A673 (cell line): ENCODE measurements around the gene ATG7. TPM values are rescaled to one million over a fixed set of nuclear protein-coding genes. Genes with fewer than 3 reads are reported as not detected.
A peak's percentile ranks its signal among the peaks of the same experiment; 100 is the strongest.

Experiments
- BruUV-seq: library from RNA; stranded (reverse); fragments of 400-500 nt; replicated peaks from 2 replicates; lab custom pipeline; 2021; lab: Mats Ljungman, UMichigan
- CTCF ChIA-PET: fragments of 300-600 bp; sonication (Branson Sonifier 250); formaldehyde crosslinking; loops from one replicate; lab custom pipeline; 2022; ENCODE audit warnings: antibody characterized with exemption; lab: Charles Lee
- POLR2A ChIA-PET: fragments of 300-600 bp; sonication (Branson Sonifier 250); formaldehyde crosslinking; loops from one replicate; lab custom pipeline; 2022; ENCODE audit warnings: antibody characterized with exemption; ENCODE audit not compliant: low non-redundant PET; lab: Charles Lee
- DNase-seq: peaks from one replicate; pipeline ENCODE4 v3.0.0-alpha.2; 2015; ENCODE audit warnings: low spot score
- H3K27ac ChIP-seq: fragments of 200-600 bp; sonication (generic); 2 replicates; pipeline ENCODE4 v1.5.1; 2016; ENCODE audit warnings: mixed run types, low read depth, mild to moderate bottlenecking, mixed read lengths, antibody characterized with exemption, low read length; ENCODE audit not compliant: poor library complexity, severe bottlenecking
- H3K27me3 ChIP-seq: fragments of 200-600 bp; sonication (generic); replicated peaks from 2 replicates; pipeline ENCODE4 v1.6.1; 2017; ENCODE audit warnings: mixed run types, low read depth, mild to moderate bottlenecking, mixed read lengths, antibody characterized with exemption, low read length; ENCODE audit not compliant: insufficient read depth, poor library complexity
- H3K36me3 ChIP-seq: fragments of 200-600 bp; sonication (generic); 2 replicates; pipeline ENCODE4 v1.6.1; 2016; ENCODE audit warnings: mixed run types, mild to moderate bottlenecking, mixed read lengths, antibody characterized with exemption, low read length; ENCODE audit not compliant: insufficient read depth, poor library complexity, severe bottlenecking
- H3K4me1 ChIP-seq: fragments of 200-600 bp; sonication (generic); 2 replicates; pipeline ENCODE4 v1.6.1; 2017; ENCODE audit warnings: mixed run types, mild to moderate bottlenecking, mixed read lengths, antibody characterized with exemption, low read length; ENCODE audit not compliant: insufficient read depth, poor library complexity, severe bottlenecking
- H3K4me3 ChIP-seq: fragments of 200-600 bp; sonication (generic); 2 replicates; pipeline ENCODE4 v1.5.1; 2016; ENCODE audit warnings: low read depth, mixed run types, mild to moderate bottlenecking, mixed read lengths, low read length; ENCODE audit not compliant: poor library complexity, severe bottlenecking
- H3K9me3 ChIP-seq: fragments of 200-600 bp; sonication (generic); 2 replicates; pipeline ENCODE4 v1.6.1; 2016; ENCODE audit warnings: mixed run types, low read depth, mild to moderate bottlenecking, mixed read lengths, antibody characterized with exemption, low read length; ENCODE audit not compliant: poor library complexity, severe bottlenecking
- EZH2 ChIP-seq: fragments of 200-600 bp; sonication (generic); IDR thresholded peaks from 2 replicates; pipeline ENCODE4 v1.6.1; 2017; ENCODE audit warnings: borderline replicate concordance, low read depth, mild to moderate bottlenecking, mixed read lengths, antibody characterized with exemption, low read length; ENCODE audit not compliant: poor library complexity, severe bottlenecking
- intact Hi-C: fragments of 100-400 bp; cut with micrococcal nuclease; formaldehyde crosslinking; loops from one replicate; pipeline ENCODE4 v1.10.0; 2022; ENCODE audit not compliant: unreplicated experiment
- total RNA-seq: library from RNA; stranded (reverse); gene quantifications from 2 replicates; pipeline ENCODE4 v1.2.3, GENCODE V29; 2021
- TF ChIP-seq, protein P1 (sequence below): fragments of 300-800, 200-600 bp; sonication (generic); conservative IDR thresholded peaks from 2 replicates; pipeline ENCODE4 v1.5.1; 2017; ENCODE audit warnings: low read depth, mild to moderate bottlenecking, antibody characterized with exemption, low read length, moderate library complexity, mixed read lengths

ATG7 gene
- total RNA-seq, 1 experiment from 2014 or later: 30.9 TPM

GRCh38 chr3:11514191-11514821, 242.1 kb downstream of the ATG7 start:
- H3K4me3 ChIP-seq: no peak overlapping the region
- H3K9me3 ChIP-seq: no peaks in the 10 kb centered on the region
- no peaks in the 10 kb centered on the region for H3K36me3 ChIP-seq
- TF ChIP-seq, protein P1, sequence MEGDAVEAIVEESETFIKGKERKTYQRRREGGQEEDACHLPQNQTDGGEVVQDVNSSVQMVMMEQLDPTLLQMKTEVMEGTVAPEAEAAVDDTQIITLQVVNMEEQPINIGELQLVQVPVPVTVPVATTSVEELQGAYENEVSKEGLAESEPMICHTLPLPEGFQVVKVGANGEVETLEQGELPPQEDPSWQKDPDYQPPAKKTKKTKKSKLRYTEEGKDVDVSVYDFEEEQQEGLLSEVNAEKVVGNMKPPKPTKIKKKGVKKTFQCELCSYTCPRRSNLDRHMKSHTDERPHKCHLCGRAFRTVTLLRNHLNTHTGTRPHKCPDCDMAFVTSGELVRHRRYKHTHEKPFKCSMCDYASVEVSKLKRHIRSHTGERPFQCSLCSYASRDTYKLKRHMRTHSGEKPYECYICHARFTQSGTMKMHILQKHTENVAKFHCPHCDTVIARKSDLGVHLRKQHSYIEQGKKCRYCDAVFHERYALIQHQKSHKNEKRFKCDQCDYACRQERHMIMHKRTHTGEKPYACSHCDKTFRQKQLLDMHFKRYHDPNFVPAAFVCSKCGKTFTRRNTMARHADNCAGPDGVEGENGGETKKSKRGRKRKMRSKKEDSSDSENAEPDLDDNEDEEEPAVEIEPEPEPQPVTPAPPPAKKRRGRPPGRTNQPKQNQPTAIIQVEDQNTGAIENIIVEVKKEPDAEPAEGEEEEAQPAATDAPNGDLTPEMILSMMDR: no peak
- TF ChIP-seq EZH2: no peak
- ChIA-PET CTCF (no interaction called here), POLR2A (no interaction called here)
- DNase-seq: peak; percentile 85
- H3K4me1 ChIP-seq: peaks cover 29% of the 10 kb centered on the region
- no peaks in the 10 kb centered on the region for H3K27me3 ChIP-seq
- intact Hi-C loops: loop anchor here (10.0 kb wide), 1 partner anchor 130 kb away; the partner anchor contains the start of gene VGLL4
- H3K27ac ChIP-seq: peak overlapping the region; percentile 38
- no TSS peak for BruUV-seq

DNA sequence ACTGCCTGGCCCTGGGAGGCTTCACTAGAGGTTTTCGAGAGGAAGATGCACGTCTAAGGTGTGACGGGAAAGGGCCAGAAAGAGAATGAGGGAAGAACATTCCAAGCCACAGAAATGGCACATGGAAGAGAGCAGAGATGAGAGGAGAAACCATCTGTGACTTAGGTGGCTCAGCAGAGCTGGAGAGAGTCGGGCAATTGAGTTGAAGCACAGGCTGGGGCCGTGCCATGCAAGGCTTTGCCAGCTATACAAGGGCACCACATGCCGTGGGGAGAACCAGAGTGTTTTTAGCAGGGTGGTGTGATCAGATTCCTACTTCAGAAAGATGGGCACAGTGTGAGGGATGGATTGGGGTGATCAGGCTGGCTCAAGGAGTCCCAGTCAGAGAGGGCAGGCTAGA, 245.4 kb downstream of the ATG7 start:
- Histone ChIP-seq H3K36me3 (no peaks in the 10 kb centered on the region), H3K27me3 (no peaks in the 10 kb centered on the region), H3K27ac (no peak overlapping the region), H3K4me3 (no peak overlapping the region), H3K4me1 (peaks cover 16% of the 10 kb centered on the region), H3K9me3 (no peaks in the 10 kb centered on the region)
- DNase-seq: no peak
- CTCF ChIA-PET: no interaction called here
- POLR2A ChIA-PET: interaction anchor here (0.7 kb wide), 1 partner anchor 11 kb away, joined by 5 read pairs; no protein-coding TSS in a partner anchor
- intact Hi-C loops: loop anchor here (10.0 kb wide), 1 partner anchor 127 kb away; the partner anchor contains the start of gene VGLL4
- BruUV-seq: no TSS peak
- no peak for TF ChIP-seq EZH2
- TF ChIP-seq, protein P1: no peak

DNA sequence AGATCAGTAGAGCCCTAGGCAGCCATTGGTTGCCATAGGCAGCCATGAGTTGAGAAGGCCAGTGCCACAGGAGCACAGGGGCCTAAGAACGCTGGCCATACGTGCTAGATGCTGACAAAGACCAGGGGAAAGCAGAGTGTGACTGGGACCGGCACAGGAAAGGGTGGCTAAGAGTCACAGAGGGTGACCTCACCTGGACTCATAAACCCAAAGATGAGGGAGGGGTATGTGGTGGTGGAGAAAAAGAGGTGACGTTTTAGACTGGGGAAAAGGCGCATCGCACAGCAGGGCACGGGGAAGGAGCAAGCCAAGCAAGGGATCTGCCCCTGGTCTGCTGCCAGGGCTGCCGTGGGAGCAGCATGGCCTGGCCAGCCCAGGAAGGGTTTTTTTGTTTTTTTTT, 249.0 kb downstream of the ATG7 start:
- CTCF ChIA-PET: no interaction called here

More for the DNA sequence above, 249.0 kb downstream of the ATG7 start:
- H3K27me3 ChIP-seq: no peaks in the 10 kb centered on the region
- H3K36me3 ChIP-seq: no peaks in the 10 kb centered on the region
- intact Hi-C loops: no loop called here
- H3K4me3 ChIP-seq: no peak overlapping the region
- no TSS peak for BruUV-seq
- POLR2A ChIA-PET: no interaction called here
- no peaks in the 10 kb centered on the region for H3K9me3 ChIP-seq
- no peak overlapping the region for H3K27ac ChIP-seq
- TF ChIP-seq, protein P1: no peak
- TF ChIP-seq EZH2: no peak
- H3K4me1 ChIP-seq: no peaks in the 10 kb centered on the region
- no peak for DNase-seq
